A673 (cell line): Measurements from ENCODE around the gene PLLP. TPM values are rescaled to one million over a fixed set of nuclear protein-coding genes. Genes with fewer than 3 reads are reported as not detected.

ENCODE experiments used
- BruUV-seq: library from RNA; stranded (reverse); fragments of 400-500 nt; replicated peaks from 2 replicates; lab custom pipeline; 2021; lab: Mats Ljungman, UMichigan
- CTCF ChIA-PET: fragments of 300-600 bp; sonication (Branson Sonifier 250); formaldehyde crosslinking; loops from one replicate; lab custom pipeline; 2022; ENCODE audit warnings: antibody characterized with exemption; lab: Charles Lee
- POLR2A ChIA-PET: fragments of 300-600 bp; sonication (Branson Sonifier 250); formaldehyde crosslinking; loops from one replicate; lab custom pipeline; 2022; ENCODE audit warnings: antibody characterized with exemption; ENCODE audit not compliant: low non-redundant PET; lab: Charles Lee
- DNase-seq: peaks from one replicate; pipeline ENCODE4 v3.0.0-alpha.2; 2015; ENCODE audit warnings: low spot score
- H3K27ac ChIP-seq: fragments of 200-600 bp; sonication (generic); 2 replicates; pipeline ENCODE4 v1.5.1; 2016; ENCODE audit warnings: mixed run types, low read depth, mild to moderate bottlenecking, mixed read lengths, antibody characterized with exemption, low read length; ENCODE audit not compliant: poor library complexity, severe bottlenecking
- H3K27me3 ChIP-seq: fragments of 200-600 bp; sonication (generic); replicated peaks from 2 replicates; pipeline ENCODE4 v1.6.1; 2017; ENCODE audit warnings: mixed run types, low read depth, mild to moderate bottlenecking, mixed read lengths, antibody characterized with exemption, low read length; ENCODE audit not compliant: insufficient read depth, poor library complexity
- H3K36me3 ChIP-seq: fragments of 200-600 bp; sonication (generic); 2 replicates; pipeline ENCODE4 v1.6.1; 2016; ENCODE audit warnings: mixed run types, mild to moderate bottlenecking, mixed read lengths, antibody characterized with exemption, low read length; ENCODE audit not compliant: insufficient read depth, poor library complexity, severe bottlenecking
- H3K4me1 ChIP-seq: fragments of 200-600 bp; sonication (generic); 2 replicates; pipeline ENCODE4 v1.6.1; 2017; ENCODE audit warnings: mixed run types, mild to moderate bottlenecking, mixed read lengths, antibody characterized with exemption, low read length; ENCODE audit not compliant: insufficient read depth, poor library complexity, severe bottlenecking
- H3K4me3 ChIP-seq: fragments of 200-600 bp; sonication (generic); 2 replicates; pipeline ENCODE4 v1.5.1; 2016; ENCODE audit warnings: low read depth, mixed run types, mild to moderate bottlenecking, mixed read lengths, low read length; ENCODE audit not compliant: poor library complexity, severe bottlenecking
- H3K9me3 ChIP-seq: fragments of 200-600 bp; sonication (generic); 2 replicates; pipeline ENCODE4 v1.6.1; 2016; ENCODE audit warnings: mixed run types, low read depth, mild to moderate bottlenecking, mixed read lengths, antibody characterized with exemption, low read length; ENCODE audit not compliant: poor library complexity, severe bottlenecking
- CTCF ChIP-seq: fragments of 300-800, 200-600 bp; sonication (generic); conservative IDR thresholded peaks from 2 replicates; pipeline ENCODE4 v1.5.1; 2017; ENCODE audit warnings: low read depth, mild to moderate bottlenecking, antibody characterized with exemption, low read length, moderate library complexity, mixed read lengths
- EZH2 ChIP-seq: fragments of 200-600 bp; sonication (generic); IDR thresholded peaks from 2 replicates; pipeline ENCODE4 v1.6.1; 2017; ENCODE audit warnings: borderline replicate concordance, low read depth, mild to moderate bottlenecking, mixed read lengths, antibody characterized with exemption, low read length; ENCODE audit not compliant: poor library complexity, severe bottlenecking
- intact Hi-C: fragments of 100-400 bp; cut with micrococcal nuclease; formaldehyde crosslinking; loops from one replicate; pipeline ENCODE4 v1.10.0; 2022; ENCODE audit not compliant: unreplicated experiment
- total RNA-seq: library from RNA; stranded (reverse); gene quantifications from 2 replicates; pipeline ENCODE4 v1.2.3, GENCODE V29; 2021

PLLP gene
- total RNA-seq, 1 experiment from 2014 or later = 1.1 TPM

GRCh38 chr16:57258226-57258909 lies 26.1 kb downstream of the PLLP start:
- H3K27ac ChIP-seq = no peak overlapping the region
- no peak for TF ChIP-seq CTCF
- no peak for TF ChIP-seq EZH2
- no peaks in the 10 kb centered on the region for H3K9me3 ChIP-seq
- H3K4me3 ChIP-seq = no peak overlapping the region
- no TSS peak for BruUV-seq
- no peaks in the 10 kb centered on the region for H3K36me3 ChIP-seq
- intact Hi-C loops = no loop called here
- H3K27me3 ChIP-seq = no peaks in the 10 kb centered on the region
- DNase-seq = no peak
- H3K4me1 ChIP-seq = peaks cover 9% of the 10 kb centered on the region
- ChIA-PET CTCF (no interaction called here), POLR2A (no interaction called here)

GRCh38 chr16:57257455-57258070 lies 26.9 kb downstream of the PLLP start:
- no TSS peak for BruUV-seq
- DNase-seq = no peak
- peaks cover under 1% of the 10 kb centered on the region for H3K36me3 ChIP-seq
- POLR2A ChIA-PET = no interaction called here
- H3K9me3 ChIP-seq = no peaks in the 10 kb centered on the region
- TF ChIP-seq EZH2 = no peak
- no peak for TF ChIP-seq CTCF
- peaks cover 9% of the 10 kb centered on the region for H3K4me1 ChIP-seq
- no peak overlapping the region for H3K4me3 ChIP-seq
- CTCF ChIA-PET = no interaction called here
- H3K27me3 ChIP-seq = no peaks in the 10 kb centered on the region
- intact Hi-C loops = no loop called here
- no peak overlapping the region for H3K27ac ChIP-seq

GRCh38 chr16:57256601-57257395 lies 27.7 kb downstream of the PLLP start:
- CTCF ChIA-PET = no interaction called here
- POLR2A ChIA-PET = no interaction called here
- peaks cover 9% of the 10 kb centered on the region for H3K4me1 ChIP-seq
- no peaks in the 10 kb centered on the region for H3K9me3 ChIP-seq
- DNase-seq = no peak
- no peak overlapping the region for H3K27ac ChIP-seq
- intact Hi-C loops = no loop called here
- no peaks in the 10 kb centered on the region for H3K27me3 ChIP-seq
- H3K36me3 ChIP-seq = peaks cover 8% of the 10 kb centered on the region
- no TSS peak for BruUV-seq
- no peak overlapping the region for H3K4me3 ChIP-seq
- TF ChIP-seq CTCF (no peak), EZH2 (no peak)
